Uterus (tissue), 2 donors: ENCODE results near the gene ADAMTS19.

Source experiments
- CTCF ChIP-seq, 4 experiments: fragments of 200-600 bp in 2 of 4; fragments of 450-650 bp in 2 of 4; sonication (generic) in 2 of 4; IDR thresholded peaks; one replicate each; pipeline ENCODE4 v1.5.1; 2016 to 2019; ENCODE audit warnings: antibody characterized with exemption in 4 of 4, mild to moderate bottlenecking in 2 of 4, moderate library complexity in 1 of 4
- POLR2A ChIP-seq, 2 donors: fragments of 450-650 bp; IDR thresholded peaks; one replicate each; pipeline ENCODE4 v1.6.1; 2016; ENCODE audit warnings: antibody characterized with exemption in 2 of 2, mild to moderate bottlenecking in 1 of 2, moderate library complexity in 1 of 2

- TF ChIP-seq POLR2A (IDR thresholded peaks at IDR 0.05) (no peak), CTCF (IDR thresholded peaks at IDR 0.05) (no peak)
Observed at GRCh38 chr5:129441096-129441495, 19.0 kb upstream of the ADAMTS19 start.
